Caco-2 (cell line): ENCODE data around the gene PPA1. TPM values are rescaled to one million over a fixed set of nuclear protein-coding genes. Genes with fewer than 3 reads are reported as not detected.
A peak's percentile ranks its signal among the peaks of the same experiment; 100 is the strongest.

Experiments
- Bru-seq: library from RNA; stranded (reverse); fragments of 400-500 nt; gene quantifications from one replicate; lab custom pipeline; 2021; lab: Mats Ljungman, UMichigan
- BruChase-seq, 2 experiments: library from RNA; stranded (reverse); fragments of 400-500 nt; gene quantifications; one replicate each; lab custom pipeline; 2021; lab: Mats Ljungman, UMichigan
- BruUV-seq: library from RNA; stranded (reverse); fragments of 400-500 nt; replicated peaks from 2 replicates; lab custom pipeline; 2021; lab: Mats Ljungman, UMichigan
- CTCF ChIA-PET: fragments of 300-600 bp; sonication (Branson Sonifier 250); formaldehyde crosslinking; loops from one replicate; lab custom pipeline; 2022; ENCODE audit warnings: antibody characterized with exemption; lab: Charles Lee
- POLR2A ChIA-PET: fragments of 300-600 bp; sonication (Branson Sonifier 250); formaldehyde crosslinking; loops from one replicate; lab custom pipeline; 2022; ENCODE audit warnings: antibody characterized with exemption; lab: Charles Lee
- DNase-seq, 2 experiments: peaks; one replicate each; pipeline versions ENCODE4 v3.0.0 to v3.0.0-alpha.2; 2020 to 2022
- H3K27me3 ChIP-seq: replicated peaks from 2 replicates; pipeline ENCODE4 v1.6.0; 2011; ENCODE audit warnings: low read length; ENCODE audit not compliant: control insufficient read depth, insufficient read depth
- H3K36me3 ChIP-seq: 2 replicates; pipeline ENCODE4 v1.5.1; 2011; ENCODE audit warnings: low read length; ENCODE audit not compliant: control insufficient read depth, insufficient read depth
- H3K4me1 ChIP-seq: fragments of 250-450 bp; sonication (Bioruptor Pico); 2 replicates; pipeline ENCODE4 v1.5.1; 2020; ENCODE audit warnings: mild to moderate bottlenecking
- H3K4me3 ChIP-seq: 2 replicates; pipeline ENCODE4 v1.5.1; 2011; ENCODE audit warnings: low read depth, mild to moderate bottlenecking, control low read depth, low read length
- H3K9me3 ChIP-seq: fragments of 250-450 bp; sonication (Bioruptor Pico); 2 replicates; pipeline ENCODE4 v1.5.1; 2020; ENCODE audit warnings: mild to moderate bottlenecking, moderate library complexity
- H3K27ac Mint-ChIP-seq: one replicate; pipeline ENCODE4 v1.8.0; 2022; ENCODE audit warnings: mixed read lengths; ENCODE audit not compliant: unreplicated experiment
- H3K27me3 Mint-ChIP-seq: one replicate; pipeline ENCODE4 v1.8.0; 2022; ENCODE audit warnings: mixed read lengths; ENCODE audit not compliant: insufficient read depth, unreplicated experiment
- H3K36me3 Mint-ChIP-seq: one replicate; pipeline ENCODE4 v1.8.0; 2022; ENCODE audit warnings: mild to moderate bottlenecking, mixed read lengths; ENCODE audit not compliant: insufficient read depth, unreplicated experiment
- H3K4me1 Mint-ChIP-seq: one replicate; pipeline ENCODE4 v1.8.0; 2022; ENCODE audit warnings: low read depth, mixed read lengths; ENCODE audit not compliant: unreplicated experiment
- H3K4me3 Mint-ChIP-seq: one replicate; pipeline ENCODE4 v1.8.0; 2022; ENCODE audit warnings: mild to moderate bottlenecking, moderate library complexity, mixed read lengths; ENCODE audit not compliant: unreplicated experiment
- H3K9me3 Mint-ChIP-seq: one replicate; pipeline ENCODE4 v1.8.0; 2022; ENCODE audit warnings: mixed read lengths; ENCODE audit not compliant: unreplicated experiment
- CTCF ChIP-seq, 2 experiments: fragments of 200-600 bp in 1 of 2; IDR thresholded peaks; 1 replicate in 1 of 2; 2 replicates in 1 of 2; pipeline versions ENCODE4 v1.5.1 to v1.8.0; 2011 to 2022; ENCODE audit warnings: antibody characterized with exemption in 1 of 2, control low read depth in 1 of 2, inconsistent platforms in 1 of 2, low read depth in 1 of 2, low read length in 1 of 2, mild to moderate bottlenecking in 1 of 2, moderate library complexity in 1 of 2; ENCODE audit not compliant: insufficient read depth in 1 of 2, severe bottlenecking in 1 of 2, unreplicated experiment in 1 of 2
- intact Hi-C: fragments of 100-400 bp; cut with micrococcal nuclease; formaldehyde crosslinking; loops from one replicate; pipeline ENCODE4 v1.10.0; 2022; ENCODE audit not compliant: unreplicated experiment
- long read RNA-seq: library from polyadenylated mRNA; stranded (forward); transcript quantifications from one replicate; pipeline ENCODE4 v2.0.0, GENCODE V29; 2022
- total RNA-seq: library from RNA; stranded (reverse); gene quantifications from 2 replicates; pipeline ENCODE4 v1.2.3, GENCODE V29; 2022

PPA1 gene
- total RNA-seq: 350 and 353 TPM in 2 replicates
- percentile 96 among the genes with signal in this experiment for Bru-seq, nascent RNA
- percentile 91 among the genes with signal in this experiment for BruChase-seq, experiment 1, labeled RNA remaining after a 2-hour chase
- BruChase-seq, experiment 2, labeled RNA remaining after a 6-hour chase: percentile 96 among the genes with signal in this experiment
- long read RNA-seq, transcript PPA1-202 (11 exons, 1,295 nt): major isoform, 522 of 537 reads
- long read RNA-seq, partial matches to known transcripts: 7 of 537 reads
- long read RNA-seq, other reads (novel, unspliced or antisense): 8 of 537 reads

DNA sequence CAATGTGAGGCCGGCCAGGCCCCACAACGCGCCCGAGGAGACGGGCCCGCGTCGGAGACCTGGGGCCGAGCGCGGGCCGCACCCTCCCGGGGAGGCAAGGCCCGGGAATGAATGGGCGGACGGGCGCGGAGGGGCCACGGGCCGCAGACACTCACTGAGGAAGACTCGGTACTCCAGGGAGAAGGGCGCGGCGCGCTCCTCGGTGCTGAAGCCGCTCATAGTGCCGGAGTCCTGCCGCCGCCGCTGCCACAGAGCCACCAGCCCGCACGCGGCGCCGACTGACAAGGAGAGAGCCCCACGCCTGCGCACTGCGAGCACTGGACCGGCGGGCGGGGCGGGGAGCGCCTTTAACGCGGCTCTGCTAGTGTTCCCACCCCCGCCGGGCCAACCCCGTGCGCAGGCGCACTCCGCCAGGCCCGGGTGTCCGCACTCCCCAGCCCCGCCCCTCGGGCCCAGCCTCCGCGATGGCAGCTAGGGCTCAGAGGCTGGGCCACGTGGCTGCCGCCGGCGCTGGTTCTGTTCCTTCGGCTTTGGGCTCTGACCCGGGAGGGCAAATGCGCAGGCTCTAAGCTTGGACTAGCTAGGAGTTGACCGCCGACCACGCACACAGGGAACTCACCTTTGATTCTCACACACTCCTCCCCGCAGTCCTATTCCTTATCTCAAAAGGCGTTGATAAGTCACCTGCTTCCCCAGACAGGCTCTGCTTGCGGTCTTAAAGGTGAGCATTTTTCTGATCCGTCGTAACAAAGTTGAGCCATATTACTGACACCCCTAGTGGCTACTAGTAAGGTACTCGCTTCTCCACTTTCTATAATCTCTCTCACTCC lies at the start of gene PPA1:
PPA1 (minus strand) TSS at position 321 of the 830 bp plus-strand sequence; CDS start at position 219, 102 bp downstream.
- intact Hi-C loops: loop anchor here (1.0 to 2.0 kb wide), 5 partner anchors 31 to 149 kb away; partner anchors contain the start of genes LRRC20 and SAR1A
- Histone ChIP-seq H3K27me3 (no peaks in the 10 kb centered on the region), H3K36me3 (peaks cover 2% of the 10 kb centered on the region; the same call in 1 of the 2 replicates), H3K9me3 (peaks cover 5% of the 10 kb centered on the region; the same call in 1 of the 2 replicates), H3K4me1 (peaks cover 19% of the 10 kb centered on the region), H3K4me3 (peak within 1 kb of the TSS; percentile 85)
- DNase-seq: peak; percentile 99 to 100
- TF ChIP-seq CTCF (IDR thresholded peaks at IDR 0.05; ENCODE audit: insufficient read depth in 1 of 2, low read depth in 1 of 2, low read length in 1 of 2, severe bottlenecking in 1 of 2, unreplicated experiment in 1 of 2): peak; percentile 56 to 81
- TSS peak; percentile 66 for BruUV-seq
- Mint-ChIP-seq H3K4me3 (peak within 1 kb of the TSS; percentile 76), H3K27me3 (no peaks in the 10 kb centered on the region), H3K27ac (peak within 1 kb of the TSS; percentile 99), H3K9me3 (no peaks in the 10 kb centered on the region), H3K36me3 (peaks cover 45% of the 10 kb centered on the region), H3K4me1 (peaks cover 19% of the 10 kb centered on the region)
- ChIA-PET CTCF (interaction anchor here (0.5 to 3.7 kb wide), 11 partner anchors 11 to 589 kb away, joined by 3 to 80 read pairs (median 9); partner anchors contain the start of gene TYSND1), POLR2A (interaction anchor here (0.6 to 2.4 kb wide), 14 partner anchors 10 to 172 kb away, joined by 3 to 25 read pairs (median 6); partner anchors contain the start of genes EIF4EBP2, SAR1A and TYSND1)

- no peaks in the 10 kb centered on the region for H3K36me3 ChIP-seq
- no peak for DNase-seq
- no TSS peak for BruUV-seq
- Mint-ChIP-seq H3K36me3 (no peaks in the 10 kb centered on the region), H3K4me1 (no peaks in the 10 kb centered on the region), H3K4me3 (no peak overlapping the region), H3K27me3 (peaks cover 11% of the 10 kb centered on the region), H3K9me3 (no peaks in the 10 kb centered on the region), H3K27ac (no peak overlapping the region)
- intact Hi-C loops: no loop called here
- no peak overlapping the region for H3K4me3 ChIP-seq
- no peaks in the 10 kb centered on the region for H3K4me1 ChIP-seq
- CTCF ChIA-PET: interaction anchor here (0.9 to 3.2 kb wide), 5 partner anchors 9 to 83 kb away, joined by 3 to 17 read pairs (median 4); no protein-coding TSS in a partner anchor
- no peak for TF ChIP-seq CTCF (IDR thresholded peaks at IDR 0.05; ENCODE audit: insufficient read depth in 1 of 2, low read depth in 1 of 2, low read length in 1 of 2, severe bottlenecking in 1 of 2, unreplicated experiment in 1 of 2)
- no peaks in the 10 kb centered on the region for H3K27me3 ChIP-seq
- POLR2A ChIA-PET: interaction anchor here (0.8 kb wide), 1 partner anchor 71 kb away, joined by 3 read pairs; no protein-coding TSS in a partner anchor
- no peaks in the 10 kb centered on the region; the same call in 1 of the 2 replicates for H3K9me3 ChIP-seq
Observed at GRCh38 chr10:70281609-70282008, 48.4 kb upstream of the PPA1 start.

GRCh38 chr10:70280099-70280498 lies 46.9 kb upstream of the PPA1 start:
- TF ChIP-seq CTCF (IDR thresholded peaks at IDR 0.05; ENCODE audit: insufficient read depth in 1 of 2, low read depth in 1 of 2, low read length in 1 of 2, severe bottlenecking in 1 of 2, unreplicated experiment in 1 of 2): no peak
- no peaks in the 10 kb centered on the region for H3K27me3 ChIP-seq
- no peaks in the 10 kb centered on the region for H3K36me3 ChIP-seq
- H3K4me1 ChIP-seq: no peaks in the 10 kb centered on the region
- DNase-seq: no peak
- H3K9me3 Mint-ChIP-seq: no peaks in the 10 kb centered on the region
- H3K4me1 Mint-ChIP-seq: no peaks in the 10 kb centered on the region
- no peak overlapping the region for H3K4me3 Mint-ChIP-seq
- H3K27ac Mint-ChIP-seq: no peak overlapping the region
- no TSS peak for BruUV-seq
- no peaks in the 10 kb centered on the region for H3K36me3 Mint-ChIP-seq
- peaks cover 2% of the 10 kb centered on the region for H3K9me3 ChIP-seq
- CTCF ChIA-PET: interaction anchor here (3.2 kb wide), 1 partner anchor 15 kb away, joined by 17 read pairs; no protein-coding TSS in a partner anchor
- intact Hi-C loops: no loop called here
- peaks cover 11% of the 10 kb centered on the region for H3K27me3 Mint-ChIP-seq
- no peak overlapping the region for H3K4me3 ChIP-seq
- POLR2A ChIA-PET: no interaction called here
